Type B pancreatic cell (in vitro differentiated cells): ENCODE results near the gene AFF3. TPM values are rescaled to one million over a fixed set of nuclear protein-coding genes. Genes with fewer than 3 reads are reported as not detected.

Source experiments
- DNase-seq: peaks from one replicate; pipeline ENCODE4 v3.0.0; 2021; ENCODE audit warnings: mixed read lengths; ENCODE audit not compliant: unreplicated experiment; ENCODE audit errors: extremely low spot score
- H3K27ac Mint-ChIP-seq: 2 replicates; pipeline ENCODE4 v1.8.0; 2021; ENCODE audit warnings: mild to moderate bottlenecking, mixed read lengths
- H3K27me3 Mint-ChIP-seq: 2 replicates; pipeline ENCODE4 v1.8.0; 2021; ENCODE audit warnings: mixed read lengths
- H3K36me3 Mint-ChIP-seq: 2 replicates; pipeline ENCODE4 v1.8.0; 2021; ENCODE audit warnings: mixed read lengths
- H3K4me1 Mint-ChIP-seq: one replicate; pipeline ENCODE4 v1.8.0; 2021; ENCODE audit warnings: mixed read lengths; ENCODE audit not compliant: unreplicated experiment
- H3K4me3 Mint-ChIP-seq: 2 replicates; pipeline ENCODE4 v1.8.0; 2021; ENCODE audit warnings: mild to moderate bottlenecking, mixed read lengths
- H3K9me3 Mint-ChIP-seq: 2 replicates; pipeline ENCODE4 v1.8.0; 2021; ENCODE audit warnings: mixed read lengths
- total RNA-seq: library from RNA; stranded (reverse); gene quantifications from 2 replicates; pipeline ENCODE4 v1.2.1, GENCODE V29; 2021; ENCODE audit warnings: low replicate concordance
- TF ChIP-seq, protein P1 (sequence below): fragments of 200-600 bp; sonication (generic); conservative IDR thresholded peaks from 2 replicates; pipeline ENCODE4 v1.5.0; 2021; ENCODE audit warnings: antibody characterized with exemption, mild to moderate bottlenecking

Gene AFF3
- total RNA-seq, 1 donor from 2014 or later = 29.2 TPM

DNA sequence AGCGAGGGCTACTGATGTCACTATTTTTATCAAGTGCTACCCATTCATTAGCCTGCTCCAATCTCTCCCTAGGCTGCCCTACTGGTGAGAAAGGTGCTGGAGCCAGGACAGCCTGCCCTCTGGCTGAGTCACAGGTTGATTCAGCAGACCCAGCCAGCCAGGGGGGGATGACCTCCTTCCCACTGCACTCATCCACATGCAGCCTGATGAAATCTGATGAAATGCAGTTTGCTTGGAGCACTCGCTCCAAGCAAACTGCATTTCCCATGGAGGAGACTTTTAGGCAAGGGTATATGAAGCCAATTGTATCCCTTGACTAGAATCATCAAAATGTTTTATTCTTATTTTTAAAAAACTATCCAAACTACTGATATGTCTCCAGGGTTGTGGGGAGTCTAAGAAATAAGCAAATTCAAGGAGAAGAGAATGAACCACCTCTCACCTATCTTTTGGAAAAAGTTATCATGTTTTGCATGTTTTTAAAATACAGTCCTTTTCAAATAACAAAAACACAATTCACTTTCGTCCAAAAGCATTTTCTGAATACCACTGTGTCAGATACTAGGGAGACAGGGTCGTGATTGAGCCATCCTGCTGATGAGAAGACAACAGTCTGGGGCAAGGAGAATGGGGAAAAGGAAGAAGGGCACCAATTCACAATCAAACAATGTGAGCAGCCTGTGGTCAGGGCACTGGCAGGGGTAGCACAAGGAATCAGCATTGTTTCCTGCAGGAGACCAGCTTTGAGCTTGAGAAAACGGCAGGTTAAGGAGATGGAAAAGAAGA is 128.3 kb downstream of the AFF3 start:
- H3K4me3 Mint-ChIP-seq = no peak overlapping the region
- H3K4me1 Mint-ChIP-seq = peaks cover 28% of the 10 kb centered on the region
- H3K36me3 Mint-ChIP-seq = no peaks in the 10 kb centered on the region

DNA sequence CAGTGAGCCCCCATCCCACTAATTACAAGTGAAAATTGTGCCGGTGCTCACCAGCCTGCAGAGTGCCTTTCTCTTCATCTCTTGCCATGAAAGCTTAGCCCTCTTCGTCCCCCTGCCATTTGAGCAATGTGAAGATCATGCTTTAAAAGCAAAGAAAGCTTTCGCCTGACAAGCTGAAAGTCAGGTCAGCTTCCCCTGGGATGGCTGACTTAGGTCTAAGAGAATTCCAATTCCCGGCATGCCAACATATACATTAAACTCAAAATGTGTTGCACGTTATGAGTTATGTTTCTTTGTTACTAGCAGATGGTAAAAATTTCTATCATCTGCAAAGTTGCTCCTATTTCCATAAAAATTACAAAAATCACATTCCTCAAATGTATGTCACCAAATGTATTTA is 129.8 kb downstream of the AFF3 start:
- Mint-ChIP-seq H3K27ac (no peak overlapping the region), H3K27me3 (peaks cover 26% of the 10 kb centered on the region), H3K9me3 (no peaks in the 10 kb centered on the region), H3K36me3 (no peaks in the 10 kb centered on the region), H3K4me1 (peaks cover 24% of the 10 kb centered on the region), H3K4me3 (no peak overlapping the region)
- no peak for DNase-seq
- TF ChIP-seq, protein P1, sequence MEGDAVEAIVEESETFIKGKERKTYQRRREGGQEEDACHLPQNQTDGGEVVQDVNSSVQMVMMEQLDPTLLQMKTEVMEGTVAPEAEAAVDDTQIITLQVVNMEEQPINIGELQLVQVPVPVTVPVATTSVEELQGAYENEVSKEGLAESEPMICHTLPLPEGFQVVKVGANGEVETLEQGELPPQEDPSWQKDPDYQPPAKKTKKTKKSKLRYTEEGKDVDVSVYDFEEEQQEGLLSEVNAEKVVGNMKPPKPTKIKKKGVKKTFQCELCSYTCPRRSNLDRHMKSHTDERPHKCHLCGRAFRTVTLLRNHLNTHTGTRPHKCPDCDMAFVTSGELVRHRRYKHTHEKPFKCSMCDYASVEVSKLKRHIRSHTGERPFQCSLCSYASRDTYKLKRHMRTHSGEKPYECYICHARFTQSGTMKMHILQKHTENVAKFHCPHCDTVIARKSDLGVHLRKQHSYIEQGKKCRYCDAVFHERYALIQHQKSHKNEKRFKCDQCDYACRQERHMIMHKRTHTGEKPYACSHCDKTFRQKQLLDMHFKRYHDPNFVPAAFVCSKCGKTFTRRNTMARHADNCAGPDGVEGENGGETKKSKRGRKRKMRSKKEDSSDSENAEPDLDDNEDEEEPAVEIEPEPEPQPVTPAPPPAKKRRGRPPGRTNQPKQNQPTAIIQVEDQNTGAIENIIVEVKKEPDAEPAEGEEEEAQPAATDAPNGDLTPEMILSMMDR = no peak

More for the DNA sequence above, 128.3 kb downstream of the AFF3 start:
- H3K27ac Mint-ChIP-seq = peak overlapping the region; percentile 7
- H3K9me3 Mint-ChIP-seq = no peaks in the 10 kb centered on the region
- no peak for DNase-seq
- TF ChIP-seq, protein P1 = no peak
- peaks cover 24% of the 10 kb centered on the region for H3K27me3 Mint-ChIP-seq

DNA sequence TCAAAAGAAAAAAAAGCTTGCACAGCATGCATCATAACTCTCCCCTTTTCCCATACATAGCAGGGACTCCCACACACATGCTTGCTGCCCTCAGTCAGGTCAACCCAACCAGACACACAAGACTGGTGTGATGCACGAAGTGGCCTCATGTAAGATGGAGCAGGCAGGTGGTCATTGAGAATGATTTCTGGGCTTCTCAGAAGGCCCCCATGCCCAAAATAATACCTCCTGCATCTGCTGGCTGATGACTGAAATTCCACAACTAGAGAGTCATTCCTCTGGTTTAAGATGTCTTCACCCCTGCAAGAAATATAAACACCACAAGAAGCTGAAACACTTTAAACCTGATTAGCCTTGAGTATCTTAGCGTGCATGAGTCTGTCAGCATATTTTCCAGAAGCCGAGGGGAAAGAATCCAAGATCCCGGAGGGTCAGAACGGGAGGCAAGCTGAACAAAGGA is 131.1 kb downstream of the AFF3 start:
- Mint-ChIP-seq H3K27ac (no peak overlapping the region), H3K36me3 (peaks cover 5% of the 10 kb centered on the region), H3K4me1 (peaks cover 24% of the 10 kb centered on the region), H3K4me3 (no peak overlapping the region), H3K9me3 (no peaks in the 10 kb centered on the region), H3K27me3 (peaks cover 34% of the 10 kb centered on the region)
- no peak for DNase-seq
- TF ChIP-seq, protein P1 = no peak

DNA sequence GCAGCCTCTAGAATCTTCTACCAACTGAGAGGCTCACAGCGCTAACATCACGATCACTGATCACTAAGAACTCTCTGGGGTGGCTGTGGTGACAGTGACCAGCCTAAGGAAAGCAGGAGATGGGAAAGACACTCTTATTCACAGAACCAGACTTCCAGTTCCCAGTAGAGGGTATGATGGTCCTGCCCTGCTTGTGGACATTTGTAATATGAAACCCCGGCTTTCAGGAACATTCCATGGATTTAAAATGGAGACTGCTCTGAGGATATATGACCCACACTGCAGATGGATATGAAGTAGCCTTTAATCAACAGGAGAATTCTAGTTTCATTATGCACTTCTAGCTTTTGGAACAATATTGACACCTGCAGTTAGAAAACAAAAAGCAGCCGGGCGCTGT is 131.8 kb downstream of the AFF3 start:
- Mint-ChIP-seq H3K27ac (no peak overlapping the region), H3K4me3 (no peak overlapping the region), H3K4me1 (peaks cover 24% of the 10 kb centered on the region), H3K27me3 (peaks cover 34% of the 10 kb centered on the region), H3K9me3 (no peaks in the 10 kb centered on the region), H3K36me3 (peaks cover 6% of the 10 kb centered on the region)
- TF ChIP-seq, protein P1 = no peak
- DNase-seq = no peak

DNA sequence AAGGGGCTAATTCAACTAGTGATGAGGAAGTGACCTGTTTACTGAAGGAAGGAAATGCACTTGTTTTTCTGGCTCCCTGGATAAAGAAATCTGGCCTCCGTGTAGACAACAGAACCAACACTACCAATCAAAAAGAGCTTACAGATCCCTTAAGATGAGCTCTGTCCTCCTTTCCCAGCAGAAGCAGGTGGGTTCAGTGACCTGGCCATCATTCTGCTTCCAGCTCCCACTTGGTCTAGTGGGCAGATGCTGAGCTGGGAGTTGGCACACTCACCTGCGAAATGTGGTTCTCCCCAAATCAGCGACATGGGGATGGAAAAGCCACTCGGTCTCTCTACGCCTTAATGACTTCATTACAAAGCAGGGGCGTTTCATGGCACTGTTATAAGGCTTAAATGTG is 132.6 kb downstream of the AFF3 start:
- H3K27me3 Mint-ChIP-seq = peaks cover 34% of the 10 kb centered on the region
- TF ChIP-seq, protein P1 = no peak
- no peak overlapping the region for H3K4me3 Mint-ChIP-seq
- no peaks in the 10 kb centered on the region for H3K9me3 Mint-ChIP-seq
- H3K27ac Mint-ChIP-seq = peak overlapping the region; percentile 0
- DNase-seq = no peak
- H3K4me1 Mint-ChIP-seq = peaks cover 28% of the 10 kb centered on the region
- H3K36me3 Mint-ChIP-seq = peaks cover 6% of the 10 kb centered on the region
